Kidney (tissue), 14 donors: ENCODE results near the gene ITPKC. TPM values are rescaled to one million over a fixed set of nuclear protein-coding genes. Genes with fewer than 3 reads are reported as not detected.
"Not testable (repeated sequence)": the region's sequence is repeated elsewhere in the genome, so short reads cannot be mapped to it uniquely, and the experiment has no call there.

ENCODE experiments used
- DNase-seq, 5 donors: peaks; one replicate each; pipeline ENCODE4 v3.0.0-alpha.2; 2013 to 2020
- FAIRE-seq: peaks from 2 replicates; lab custom pipeline; 2012; peaks lifted over from hg19 to GRCh38; lab: Jason Lieb, UNC
- H3K27ac ChIP-seq, 2 donors: one replicate each; pipeline ENCODE4 v1.7.0; 2013; ENCODE audit warnings: low read depth in 2 of 2, low read length in 2 of 2, inconsistent platforms in 1 of 2
- H3K27me3 ChIP-seq: one replicate; pipeline ENCODE4 v1.7.1; 2013; ENCODE audit warnings: low read length, inconsistent platforms; ENCODE audit not compliant: control insufficient read depth, insufficient read depth
- H3K36me3 ChIP-seq, 3 donors: one replicate each; pipeline versions ENCODE4 v1.7.0 to v1.7.1; 2013; ENCODE audit warnings: low read length in 3 of 3, control low read depth in 1 of 3, inconsistent platforms in 1 of 3; ENCODE audit not compliant: insufficient read depth in 3 of 3, control insufficient read depth in 2 of 3
- H3K4me1 ChIP-seq, 3 donors: one replicate each; pipeline versions ENCODE4 v1.7.0 to v1.7.1; 2013; ENCODE audit warnings: low read length in 3 of 3, inconsistent platforms in 1 of 3, low read depth in 1 of 3; ENCODE audit not compliant: control insufficient read depth in 2 of 3, insufficient read depth in 2 of 3
- H3K4me3 ChIP-seq, 3 donors: one replicate each; pipeline versions ENCODE4 v1.7.0 to v1.8.1; 2013; ENCODE audit warnings: low read length in 3 of 3, control low read depth in 1 of 3, inconsistent platforms in 1 of 3
- H3K9ac ChIP-seq, 3 donors: one replicate each; pipeline versions ENCODE4 v1.7.0 to v1.7.1; 2013; ENCODE audit warnings: low read length in 3 of 3, control low read depth in 1 of 3, inconsistent platforms in 1 of 3
- H3K9me3 ChIP-seq, 3 donors: one replicate each; pipeline versions ENCODE4 v1.7.0 to v1.7.1; 2013; ENCODE audit warnings: low read length in 3 of 3, control low read depth in 1 of 3, inconsistent platforms in 1 of 3; ENCODE audit not compliant: control insufficient read depth in 2 of 3, insufficient read depth in 1 of 3
- CTCF ChIP-seq: IDR thresholded peaks from 3 replicates; pipeline ENCODE4 v1.5.1; 2012; ENCODE audit warnings: mild to moderate bottlenecking, moderate library complexity, borderline replicate concordance; ENCODE audit not compliant: insufficient read depth; ENCODE audit errors: extremely low read depth
- intact Hi-C: fragments of 100-400 bp; cut with DNase I; formaldehyde crosslinking; loops from one replicate; pipeline ENCODE4 v1.11.1; 2022
- polyA plus RNA-seq: library from polyadenylated mRNA; stranded (reverse); fragments of 350-450 nt; fragmentation: Illumina TruSeq; extraction: RNeasy Lipid Tissue Mini Kit (QIAGEN cat#74804); gene quantifications from one replicate; pipeline ENCODE4 v1.2.3, GENCODE V29; 2014; ENCODE audit warnings: low read depth, low replicate concordance; ENCODE audit not compliant: insufficient read depth
- total RNA-seq: library from RNA; stranded (reverse); fragmentation: NEBNext Ultra II Directional; extraction: Animal tissue kit (Norgen Biotek cat#: 25700); gene quantifications from one replicate; pipeline ENCODE4 v1.2.1, GENCODE V29; 2021
- donor health status: control.
- donor health status: control.
- donor health status: control.
- donor health status: control.
- donor health status: control.
- donor health status: DM: yes; HTN: yes; CAD: no.
- donor health status: Normal renal cell carcinoma (clear cell type).

Gene ITPKC
- total and polyA plus RNA-seq, 2 donors from 2014 or later = 14.3 to 27.9 TPM

GRCh38 chr19:40763963-40764362 lies 47.1 kb downstream of the ITPKC start:
- H3K4me3 ChIP-seq = no peak overlapping the region
- intact Hi-C loops = no loop called here
- no peak overlapping the region for H3K27ac ChIP-seq
- DNase-seq (no peak), FAIRE-seq (no peak)
- peaks cover 16 to 63% (median 48%) of the 10 kb centered on the region in 3 donors for H3K36me3 ChIP-seq
- TF ChIP-seq CTCF = no peak
- no peaks in the 10 kb centered on the region for H3K27me3 ChIP-seq
- no peaks in the 10 kb centered on the region for H3K9me3 ChIP-seq
- no peaks in the 10 kb centered on the region for H3K4me1 ChIP-seq
- no peak overlapping the region for H3K9ac ChIP-seq

- H3K4me1 ChIP-seq, H3K9ac ChIP-seq, H3K4me3 ChIP-seq, H3K27ac ChIP-seq, H3K9me3 ChIP-seq, H3K27me3 ChIP-seq, intact Hi-C loops, DNase-seq, FAIRE-seq: not testable (repeated sequence)
- peaks cover 10 to 43% (median 38%) of the 10 kb centered on the region in 3 donors for H3K36me3 ChIP-seq
Observed at GRCh38 chr19:40766385-40766784, 49.5 kb downstream of the ITPKC start.

GRCh38 chr19:40768869-40769268 lies 52.0 kb downstream of the ITPKC start:
- intact Hi-C loops = no loop called here
- FAIRE-seq (no peak), DNase-seq (no peak)
- no peaks in the 10 kb centered on the region for H3K27me3 ChIP-seq
- no peak overlapping the region for H3K4me3 ChIP-seq
- H3K9ac ChIP-seq = no peak overlapping the region
- H3K9me3 ChIP-seq = no peaks in the 10 kb centered on the region
- peaks cover 2 to 21% (median 20%) of the 10 kb centered on the region in 3 donors for H3K36me3 ChIP-seq
- H3K4me1 ChIP-seq = no peaks in the 10 kb centered on the region
- H3K27ac ChIP-seq = no peak overlapping the region
- no peak for TF ChIP-seq CTCF

GRCh38 chr19:40771101-40771862 lies 54.4 kb downstream of the ITPKC start:
- not testable (repeated sequence) for DNase-seq

More at GRCh38 chr19:40771101-40771862, 54.4 kb downstream of the ITPKC start:
- H3K9ac ChIP-seq, H3K27ac ChIP-seq, intact Hi-C loops, H3K4me3 ChIP-seq, H3K36me3 ChIP-seq, H3K4me1 ChIP-seq, H3K27me3 ChIP-seq, H3K9me3 ChIP-seq, FAIRE-seq: not testable (repeated sequence)
